Lower lobe of right lung (tissue), 1 donor: ENCODE data around the gene WBP11. TPM values are rescaled to one million over a fixed set of nuclear protein-coding genes. Genes with fewer than 3 reads are reported as not detected.

Experiments
- total RNA-seq: library from RNA; stranded (reverse); fragmentation: NEBNext Ultra II Directional; extraction: Animal tissue kit (Norgen Biotek cat#: 25700); gene quantifications from one replicate; pipeline ENCODE4 v1.2.1, GENCODE V29; 2021
- donor health status: DM: no; HTN: yes; CAD: no; lungs with severe emphysema.

Gene WBP11
- total RNA-seq, 1 donor from 2014 or later: 49.3 TPM

Other genes with a start within 250 kb of the WBP11 start
- 106 TPM for gene PLBD1, start 235.6 kb downstream of the WBP11 start, total RNA-seq
- not detected for gene GUCY2C, start 106.9 kb downstream of the WBP11 start, total RNA-seq
- gene C12orf60, start 192 bp upstream of the WBP11 start, total RNA-seq: 0.77 TPM
- gene SMCO3, start 10.7 kb upstream of the WBP11 start, total RNA-seq: 0.68 TPM
- gene ART4, start 40.0 kb upstream of the WBP11 start, total RNA-seq: 3.7 TPM
- gene MGP, start 82.4 kb upstream of the WBP11 start, total RNA-seq: 464 TPM
- 16.2 TPM for gene ERP27, start 135.1 kb upstream of the WBP11 start, total RNA-seq
- gene ARHGDIB, start 158.1 kb upstream of the WBP11 start, total RNA-seq: 313 TPM
- 0.53 TPM for gene PDE6H, start 169.6 kb upstream of the WBP11 start, total RNA-seq